Ovary (tissue), 9 donors: ENCODE measurements around the gene WDR75. TPM values are rescaled to one million over a fixed set of nuclear protein-coding genes. Genes with fewer than 3 reads are reported as not detected.

Experiments
- DNase-seq, 5 donors: peaks; one replicate each; pipeline ENCODE4 v3.0.0-alpha.2; 2019 to 2020
- H3K27ac ChIP-seq, 2 donors: fragments of 200-600 bp; one replicate each; pipeline versions ENCODE4 v1.5.1 to v1.8.0; 2019 to 2022
- H3K27me3 ChIP-seq: fragments of 200-600 bp; one replicate; pipeline ENCODE4 v1.8.0; 2022
- H3K36me3 ChIP-seq: fragments of 200-600 bp; sonication (generic); one replicate; pipeline ENCODE4 v1.5.1; 2019
- H3K4me1 ChIP-seq: one replicate; pipeline ENCODE4 v1.8.1; 2013; ENCODE audit warnings: mild to moderate bottlenecking, moderate library complexity; ENCODE audit not compliant: insufficient read depth
- H3K4me3 ChIP-seq: fragments of 200-600 bp; sonication (generic); one replicate; pipeline ENCODE4 v1.5.1; 2017
- H3K9me3 ChIP-seq, 2 donors: fragments of 200-600 bp in 1 of 2; sonication (generic) in 1 of 2; one replicate each; pipeline versions ENCODE4 v1.5.1 to v1.8.1; 2013 to 2019; ENCODE audit warnings: mild to moderate bottlenecking in 1 of 2, moderate library complexity in 1 of 2
- EP300 ChIP-seq: sonication (generic); formaldehyde crosslinking; IDR thresholded peaks from one replicate; pipeline ENCODE4 v1.6.1; 2017; ENCODE audit warnings: antibody characterized with exemption
- POLR2A ChIP-seq: fragments of 450-650 bp; IDR thresholded peaks from one replicate; pipeline ENCODE4 v1.6.1; 2017; ENCODE audit warnings: antibody characterized with exemption, mild to moderate bottlenecking, moderate library complexity
- WGBS, 3 donors: extraction: QIAGEN DNeasy Blood & Tissue Kit in 1 of 3; methylation state at CpG; one replicate each; pipeline versions ENCODE4 v1.1.5 to v1.1.7; 2013 to 2017; 5-methylcytosine and 5-hydroxymethylcytosine counted together
- intact Hi-C, 4 donors: fragments of 100-400 bp; cut with DNase I; formaldehyde crosslinking; loops; one replicate each; pipeline versions ENCODE4 v1.11.0 to v1.15.1; 2022 to 2023
- polyA plus RNA-seq, 2 donors: library from polyadenylated mRNA; stranded (reverse); fragments of 200-250 nt in 1 of 2; fragments of 350-450 nt in 1 of 2; fragmentation: Illumina TruSeq in 1 of 2; extraction: RNeasy Lipid Tissue Mini Kit (QIAGEN cat#74804) in 1 of 2; gene quantifications; one replicate each; pipeline ENCODE4 v1.2.3, GENCODE V29; 2013 to 2014
- total RNA-seq, 7 donors: library from RNA; depleted of rRNA in 2 of 7; stranded (reverse); fragments of >200 nt in 2 of 7; fragmentation: NEBNext Ultra II Directional in 3 of 7; extraction: Animal tissue kit (Norgen Biotek cat#: 25700) in 3 of 7; gene quantifications; one replicate each; pipeline versions ENCODE4 v1.1.0 to v1.2.4, GENCODE V29; 2016 to 2023
- TF ChIP-seq, protein P1 (sequence below), 3 donors: fragments of 450-650 bp in 2 of 3; fragments of 200-600 bp in 1 of 3; IDR thresholded peaks; one replicate each; pipeline versions ENCODE4 v1.5.1 to v1.8.0; 2016 to 2022; ENCODE audit warnings: antibody characterized with exemption in 3 of 3, mild to moderate bottlenecking in 1 of 3
- donor health status: DM: no; HTN: no; CAD: no; lungs with moderate emphysema.
- donor health status: DM: no; HTN: no; CAD: no.
- donor health status: Bipolar disorder and iron deficiency.
- donor health status: DM: yes; HTN: yes; CAD: no.
- donor health status: DM: no; HTN: no; CAD: no.
- donor health status: DM: yes; HTN: yes; CAD: no.

The WDR75 gene
- total and polyA plus RNA-seq, 9 donors, result 22.8 to 41.3 (median 34.2) TPM

DNA sequence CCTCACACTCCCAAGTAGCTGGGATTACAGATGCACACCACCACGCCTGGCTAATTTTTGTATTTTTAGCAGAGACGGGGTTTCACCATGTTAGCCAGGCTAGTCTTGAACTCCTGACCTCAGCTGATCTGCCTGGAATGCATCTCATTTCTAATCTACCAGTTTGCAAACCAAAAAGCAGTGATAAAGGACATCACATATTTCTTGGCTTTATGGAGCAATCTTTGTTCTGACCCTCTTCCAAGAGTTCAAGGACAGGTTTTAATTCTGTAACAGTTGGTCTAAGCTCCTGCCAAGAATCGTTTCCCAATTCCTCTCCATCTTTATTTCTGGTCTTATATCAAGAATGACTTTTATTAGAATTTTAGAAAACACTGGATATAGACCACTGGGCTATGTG is 71.6 kb downstream of the WDR75 start:
- H3K27ac ChIP-seq, result peak overlapping the region in 1 of 2 donors; percentile 43
- peak in 3 of 5 donors; percentile 41 to 64 (median 59) for DNase-seq
- H3K4me3 ChIP-seq, result no peak overlapping the region

DNA sequence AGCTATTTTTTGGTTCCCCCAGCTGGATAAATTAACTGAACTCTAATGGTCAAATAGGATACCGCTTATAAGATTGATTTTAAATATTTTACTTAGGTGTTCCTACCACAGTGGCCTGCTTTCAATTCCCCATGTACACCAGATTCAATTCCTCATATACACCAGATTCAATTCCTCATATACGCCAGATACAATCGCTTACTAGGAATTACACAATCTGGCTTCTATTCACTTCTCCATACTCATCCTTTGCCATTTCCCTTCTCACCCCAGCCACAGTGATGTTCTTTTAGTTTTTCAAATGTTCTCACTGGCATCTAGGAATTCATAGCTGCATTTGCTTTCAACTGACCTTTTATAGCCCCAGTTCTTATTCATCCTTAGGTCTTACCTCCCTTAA is 72.8 kb downstream of the WDR75 start:
- no peaks in the 10 kb centered on the region for H3K36me3 ChIP-seq
- no peaks in the 10 kb centered on the region for H3K27me3 ChIP-seq
- H3K9me3 ChIP-seq, result no peaks in the 10 kb centered on the region
- no peak for DNase-seq
- TF ChIP-seq EP300 (no peak), POLR2A (no peak)
- TF ChIP-seq, protein P1, sequence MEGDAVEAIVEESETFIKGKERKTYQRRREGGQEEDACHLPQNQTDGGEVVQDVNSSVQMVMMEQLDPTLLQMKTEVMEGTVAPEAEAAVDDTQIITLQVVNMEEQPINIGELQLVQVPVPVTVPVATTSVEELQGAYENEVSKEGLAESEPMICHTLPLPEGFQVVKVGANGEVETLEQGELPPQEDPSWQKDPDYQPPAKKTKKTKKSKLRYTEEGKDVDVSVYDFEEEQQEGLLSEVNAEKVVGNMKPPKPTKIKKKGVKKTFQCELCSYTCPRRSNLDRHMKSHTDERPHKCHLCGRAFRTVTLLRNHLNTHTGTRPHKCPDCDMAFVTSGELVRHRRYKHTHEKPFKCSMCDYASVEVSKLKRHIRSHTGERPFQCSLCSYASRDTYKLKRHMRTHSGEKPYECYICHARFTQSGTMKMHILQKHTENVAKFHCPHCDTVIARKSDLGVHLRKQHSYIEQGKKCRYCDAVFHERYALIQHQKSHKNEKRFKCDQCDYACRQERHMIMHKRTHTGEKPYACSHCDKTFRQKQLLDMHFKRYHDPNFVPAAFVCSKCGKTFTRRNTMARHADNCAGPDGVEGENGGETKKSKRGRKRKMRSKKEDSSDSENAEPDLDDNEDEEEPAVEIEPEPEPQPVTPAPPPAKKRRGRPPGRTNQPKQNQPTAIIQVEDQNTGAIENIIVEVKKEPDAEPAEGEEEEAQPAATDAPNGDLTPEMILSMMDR (IDR thresholded peaks at IDR 0.05), result no peak
- H3K4me1 ChIP-seq, result peaks cover 8% of the 10 kb centered on the region
- H3K4me3 ChIP-seq, result no peak overlapping the region
- peak overlapping the region in 1 of 2 donors; percentile 65 for H3K27ac ChIP-seq
- 94 to 99% (median 95%) methylated on average over 3 of the region's 3 CpGs for WGBS, 3 donors
- intact Hi-C loops, result no loop called here

More for the DNA sequence above, 71.6 kb downstream of the WDR75 start:
- H3K36me3 ChIP-seq, result no peaks in the 10 kb centered on the region
- peaks cover 6% of the 10 kb centered on the region for H3K4me1 ChIP-seq
- 3 to 9% (median 9%) methylated on average over 3 of the region's 3 CpGs for WGBS, 3 donors
- no peak for TF ChIP-seq POLR2A
- TF ChIP-seq EP300, result no peak
- TF ChIP-seq, protein P1 (IDR thresholded peaks at IDR 0.05), result no peak
- no peaks in the 10 kb centered on the region for H3K9me3 ChIP-seq
- intact Hi-C loops, result no loop called here
- H3K27me3 ChIP-seq, result no peaks in the 10 kb centered on the region

DNA sequence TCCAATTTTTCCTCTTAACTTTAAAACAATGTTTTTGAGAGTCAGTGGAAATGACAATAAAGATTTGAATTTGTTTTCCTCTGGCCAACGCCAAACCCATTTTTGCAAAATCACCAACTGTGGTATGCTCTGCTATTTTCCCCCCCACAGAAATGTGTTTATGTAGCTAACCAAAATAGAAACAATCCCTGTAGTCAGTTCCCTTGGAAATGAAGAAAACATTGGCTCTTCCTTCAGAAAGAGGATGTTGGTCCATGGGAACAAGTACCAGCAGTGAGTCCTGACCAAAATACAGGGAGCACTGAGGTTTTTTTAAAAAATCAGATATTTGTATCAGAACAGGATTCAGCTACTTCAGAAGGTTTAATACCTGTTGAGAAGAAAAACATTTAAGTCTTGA is 74.0 kb downstream of the WDR75 start:
- Histone ChIP-seq H3K27ac (peak overlapping the region in 1 of 2 donors; percentile 65), H3K27me3 (no peaks in the 10 kb centered on the region), H3K4me3 (no peak overlapping the region), H3K9me3 (no peaks in the 10 kb centered on the region), H3K36me3 (no peaks in the 10 kb centered on the region), H3K4me1 (peaks cover 9% of the 10 kb centered on the region)
- whole genome bisulfite sequencing, 3 donors, result 4 to 8% (median 8%) methylated on average over 1 of the region's 1 CpG
- DNase-seq, result peak in 1 of 5 donors; percentile 31
- intact Hi-C loops, result no loop called here
- TF ChIP-seq POLR2A, result no peak
- TF ChIP-seq, protein P1 (IDR thresholded peaks at IDR 0.05), result no peak
- TF ChIP-seq EP300, result no peak

DNA sequence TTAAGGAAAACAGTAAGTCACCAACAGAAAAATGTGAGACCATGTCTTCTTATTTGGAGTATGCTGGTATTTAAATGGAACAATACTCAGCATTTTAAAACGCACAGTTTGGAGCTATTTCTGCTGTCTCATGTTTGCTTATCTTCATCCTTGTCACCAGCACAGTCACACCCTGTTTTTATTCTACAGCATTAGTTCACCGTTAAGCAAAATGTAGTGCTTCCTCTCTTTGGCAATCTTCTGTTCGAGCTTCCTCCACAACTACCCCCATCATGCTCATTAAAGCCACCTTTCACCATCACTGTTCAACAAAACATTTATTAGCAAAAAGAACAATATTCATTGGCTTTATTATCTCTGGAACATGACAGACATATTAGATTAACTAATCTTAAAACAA is 75.3 kb downstream of the WDR75 start:
- H3K27ac ChIP-seq, result peak overlapping the region in 1 of 2 donors; percentile 65
- WGBS, 3 donors, result 74 to 79% (median 78%) methylated on average over 3 of the region's 3 CpGs

More for the DNA sequence above, 75.3 kb downstream of the WDR75 start:
- no peaks in the 10 kb centered on the region for H3K27me3 ChIP-seq
- H3K9me3 ChIP-seq, result no peaks in the 10 kb centered on the region
- DNase-seq, result no peak
- H3K36me3 ChIP-seq, result no peaks in the 10 kb centered on the region
- H3K4me1 ChIP-seq, result peaks cover 9% of the 10 kb centered on the region
- intact Hi-C loops, result no loop called here
- no peak for TF ChIP-seq POLR2A
- TF ChIP-seq EP300, result no peak
- TF ChIP-seq, protein P1 (IDR thresholded peaks at IDR 0.05), result no peak
- H3K4me3 ChIP-seq, result no peak overlapping the region
